Calu3 (cell line): ENCODE data around the gene NT5C1B. TPM values are rescaled to one million over a fixed set of nuclear protein-coding genes. Genes with fewer than 3 reads are reported as not detected.

Experiments
- BruUV-seq: library from RNA; stranded (reverse); fragments of 400-500 nt; replicated peaks from 2 replicates; lab custom pipeline; 2021; lab: Mats Ljungman, UMichigan
- CTCF ChIA-PET: fragments of 300-600 bp; sonication (Branson Sonifier 250); formaldehyde crosslinking; loops from one replicate; lab custom pipeline; 2022; ENCODE audit warnings: antibody characterized with exemption; lab: Charles Lee
- DNase-seq: peaks from one replicate; pipeline ENCODE4 v3.0.0; 2022
- H3K27ac Mint-ChIP-seq: one replicate; pipeline ENCODE4 v1.8.0; 2022; ENCODE audit warnings: mixed read lengths; ENCODE audit not compliant: unreplicated experiment
- H3K27me3 Mint-ChIP-seq: one replicate; pipeline ENCODE4 v1.8.0; 2022; ENCODE audit warnings: mixed read lengths; ENCODE audit not compliant: unreplicated experiment
- H3K36me3 Mint-ChIP-seq: one replicate; pipeline ENCODE4 v1.8.0; 2022; ENCODE audit warnings: mild to moderate bottlenecking, moderate library complexity, mixed read lengths; ENCODE audit not compliant: insufficient read depth, unreplicated experiment
- H3K4me1 Mint-ChIP-seq: one replicate; pipeline ENCODE4 v1.8.0; 2022; ENCODE audit warnings: mild to moderate bottlenecking, low read depth, mixed read lengths; ENCODE audit not compliant: unreplicated experiment
- H3K4me3 Mint-ChIP-seq: one replicate; pipeline ENCODE4 v1.8.0; 2022; ENCODE audit warnings: mild to moderate bottlenecking, low read depth, moderate library complexity, mixed read lengths; ENCODE audit not compliant: unreplicated experiment
- H3K9me3 Mint-ChIP-seq: one replicate; pipeline ENCODE4 v1.8.0; 2022; ENCODE audit warnings: low read depth, mixed read lengths; ENCODE audit not compliant: unreplicated experiment
- intact Hi-C: fragments of 100-400 bp; cut with micrococcal nuclease; formaldehyde crosslinking; loops from one replicate; pipeline ENCODE4 v1.10.0; 2022; ENCODE audit not compliant: unreplicated experiment
- total RNA-seq: library from RNA; stranded (reverse); gene quantifications from 2 replicates; pipeline ENCODE4 v1.2.3, GENCODE V29; 2022
- TF ChIP-seq, protein P1 (sequence below): fragments of 200-600 bp; IDR thresholded peaks from one replicate; pipeline ENCODE4 v1.8.0; 2022; ENCODE audit warnings: antibody characterized with exemption; ENCODE audit not compliant: unreplicated experiment

NT5C1B gene
- total RNA-seq, 1 experiment from 2014 or later = not detected

GRCh38 chr2:18550433-18550832 lies 38.9 kb downstream of the NT5C1B start:
- no peak for DNase-seq

DNA sequence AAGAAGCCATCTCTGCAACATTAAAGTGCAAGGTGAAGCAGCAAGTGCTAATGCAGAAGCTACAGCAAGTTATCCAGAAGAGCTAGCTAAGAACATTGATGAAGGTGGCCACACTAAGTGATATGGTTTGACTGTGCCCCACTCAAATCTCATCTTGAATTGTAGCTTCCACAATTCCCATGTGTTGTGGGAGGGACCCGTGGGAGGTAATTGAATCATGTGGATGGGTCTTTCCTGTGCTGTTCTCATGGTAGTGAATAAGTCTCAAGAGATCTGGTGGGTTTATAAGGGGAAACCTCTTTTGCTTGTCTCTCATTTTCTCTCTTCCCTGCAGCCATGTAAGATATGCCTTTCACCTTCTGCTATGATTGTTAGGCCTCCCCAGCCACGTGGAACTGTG lies 40.3 kb downstream of the NT5C1B start:
- no peaks in the 10 kb centered on the region for H3K36me3 Mint-ChIP-seq
- no peaks in the 10 kb centered on the region for H3K27me3 Mint-ChIP-seq
- no TSS peak for BruUV-seq
- CTCF ChIA-PET = no interaction called here
- H3K27ac Mint-ChIP-seq = no peak overlapping the region
- TF ChIP-seq, protein P1, sequence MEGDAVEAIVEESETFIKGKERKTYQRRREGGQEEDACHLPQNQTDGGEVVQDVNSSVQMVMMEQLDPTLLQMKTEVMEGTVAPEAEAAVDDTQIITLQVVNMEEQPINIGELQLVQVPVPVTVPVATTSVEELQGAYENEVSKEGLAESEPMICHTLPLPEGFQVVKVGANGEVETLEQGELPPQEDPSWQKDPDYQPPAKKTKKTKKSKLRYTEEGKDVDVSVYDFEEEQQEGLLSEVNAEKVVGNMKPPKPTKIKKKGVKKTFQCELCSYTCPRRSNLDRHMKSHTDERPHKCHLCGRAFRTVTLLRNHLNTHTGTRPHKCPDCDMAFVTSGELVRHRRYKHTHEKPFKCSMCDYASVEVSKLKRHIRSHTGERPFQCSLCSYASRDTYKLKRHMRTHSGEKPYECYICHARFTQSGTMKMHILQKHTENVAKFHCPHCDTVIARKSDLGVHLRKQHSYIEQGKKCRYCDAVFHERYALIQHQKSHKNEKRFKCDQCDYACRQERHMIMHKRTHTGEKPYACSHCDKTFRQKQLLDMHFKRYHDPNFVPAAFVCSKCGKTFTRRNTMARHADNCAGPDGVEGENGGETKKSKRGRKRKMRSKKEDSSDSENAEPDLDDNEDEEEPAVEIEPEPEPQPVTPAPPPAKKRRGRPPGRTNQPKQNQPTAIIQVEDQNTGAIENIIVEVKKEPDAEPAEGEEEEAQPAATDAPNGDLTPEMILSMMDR = no peak
- H3K4me1 Mint-ChIP-seq = no peaks in the 10 kb centered on the region
- no peak overlapping the region for H3K4me3 Mint-ChIP-seq
- intact Hi-C loops = no loop called here
- no peaks in the 10 kb centered on the region for H3K9me3 Mint-ChIP-seq
- DNase-seq = no peak

More at GRCh38 chr2:18550433-18550832, 38.9 kb downstream of the NT5C1B start:
- Mint-ChIP-seq H3K36me3 (peaks cover 11% of the 10 kb centered on the region), H3K27me3 (no peaks in the 10 kb centered on the region), H3K4me3 (no peak overlapping the region), H3K27ac (no peak overlapping the region), H3K4me1 (no peaks in the 10 kb centered on the region), H3K9me3 (no peaks in the 10 kb centered on the region)
- intact Hi-C loops = no loop called here
- TF ChIP-seq, protein P1 = no peak
- CTCF ChIA-PET = no interaction called here
- BruUV-seq = no TSS peak

DNA sequence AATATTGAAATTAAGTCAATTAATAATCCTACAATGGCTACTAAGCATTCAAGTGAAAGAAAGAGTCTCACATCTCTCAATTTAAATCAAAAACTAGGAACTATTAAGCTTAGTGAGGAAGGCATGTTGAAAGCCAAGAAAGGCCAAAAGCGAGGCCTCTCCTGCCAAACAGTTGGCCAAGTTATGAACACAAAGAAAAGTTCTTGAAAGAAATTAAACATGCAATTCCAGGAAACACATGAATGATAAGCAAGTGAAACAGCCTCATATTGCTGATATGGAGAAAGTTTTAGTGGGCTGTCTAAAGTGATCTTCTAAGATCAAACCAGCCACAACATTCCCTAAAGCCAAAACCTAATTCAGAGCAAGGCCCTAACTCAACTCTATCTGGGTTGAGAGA lies 40.7 kb downstream of the NT5C1B start:
- CTCF ChIA-PET = no interaction called here
- Mint-ChIP-seq H3K9me3 (no peaks in the 10 kb centered on the region), H3K36me3 (no peaks in the 10 kb centered on the region), H3K27ac (no peak overlapping the region), H3K4me1 (no peaks in the 10 kb centered on the region), H3K4me3 (no peak overlapping the region), H3K27me3 (no peaks in the 10 kb centered on the region)
- BruUV-seq = no TSS peak
- intact Hi-C loops = no loop called here
- DNase-seq = no peak
- TF ChIP-seq, protein P1 = no peak

GRCh38 chr2:18546567-18546966 lies 42.8 kb downstream of the NT5C1B start:
- BruUV-seq = no TSS peak
- H3K4me3 Mint-ChIP-seq = no peak overlapping the region
- intact Hi-C loops = no loop called here
- H3K9me3 Mint-ChIP-seq = no peaks in the 10 kb centered on the region
- TF ChIP-seq, protein P1 = no peak
- CTCF ChIA-PET = no interaction called here
- H3K36me3 Mint-ChIP-seq = no peaks in the 10 kb centered on the region
- H3K4me1 Mint-ChIP-seq = no peaks in the 10 kb centered on the region
- DNase-seq = no peak
- H3K27ac Mint-ChIP-seq = no peak overlapping the region
- H3K27me3 Mint-ChIP-seq = no peaks in the 10 kb centered on the region
